Heart left ventricle (tissue), 16 donors: ENCODE results near the gene TMEM120B. TPM values are rescaled to one million over a fixed set of nuclear protein-coding genes. Genes with fewer than 3 reads are reported as not detected.

Experiments
- ATAC-seq, 4 donors: fragments of 200-7000 bp; cut with Tn5 transposase; one replicate each; pipeline ENCODE4 v1.9.1; 2020 to 2022; ENCODE audit warnings: moderate library complexity in 4 of 4, mild to moderate bottlenecking in 3 of 4, moderate number of reproducible peaks in 1 of 4
- DNase-seq, 5 donors: peaks; one replicate each; pipeline ENCODE4 v3.0.0-alpha.2; 2020
- H3K27ac ChIP-seq, 12 donors: fragments of 200-600 bp; sonication (generic) in 4 of 12; one replicate each; pipeline versions ENCODE4 v1.5.0 to v1.8.0; 2016 to 2022; ENCODE audit warnings: mild to moderate bottlenecking in 2 of 12
- H3K27me3 ChIP-seq, 9 donors: fragments of 200-600 bp; sonication (generic) in 2 of 9; one replicate each; pipeline versions ENCODE4 v1.5.1 to v1.8.0; 2016 to 2022; ENCODE audit warnings: mild to moderate bottlenecking in 3 of 9
- H3K36me3 ChIP-seq, 9 donors: fragments of 200-600 bp; sonication (generic) in 2 of 9; one replicate each; pipeline versions ENCODE4 v1.5.0 to v1.8.0; 2018 to 2022; ENCODE audit warnings: mild to moderate bottlenecking in 2 of 9
- H3K4me1 ChIP-seq, 12 donors: fragments of 200-600 bp; sonication (generic) in 4 of 12; one replicate each; pipeline versions ENCODE4 v1.5.0 to v1.8.0; 2016 to 2022; ENCODE audit warnings: mild to moderate bottlenecking in 3 of 12
- H3K4me3 ChIP-seq, 12 donors: fragments of 200-600 bp; sonication (generic) in 4 of 12; one replicate each; pipeline versions ENCODE4 v1.5.0 to v1.8.0; 2017 to 2022; ENCODE audit warnings: mild to moderate bottlenecking in 9 of 12, moderate library complexity in 4 of 12
- H3K9me3 ChIP-seq, 12 donors: fragments of 200-600 bp; sonication (generic) in 4 of 12; one replicate each; pipeline versions ENCODE4 v1.5.0 to v1.8.0; 2016 to 2022; ENCODE audit warnings: mild to moderate bottlenecking in 1 of 12
- POLR2A ChIP-seq, 2 donors: fragments of 450-650 bp; IDR thresholded peaks; one replicate each; pipeline ENCODE4 v1.6.1; 2017; ENCODE audit warnings: antibody characterized with exemption in 2 of 2, mild to moderate bottlenecking in 2 of 2, moderate library complexity in 2 of 2
- WGBS, 4 donors: extraction: QIAGEN DNeasy Blood & Tissue Kit in 2 of 4; methylation state at CpG; one replicate each; pipeline versions ENCODE4 v1.1.5 to v1.1.7; 2013 to 2018; 5-methylcytosine and 5-hydroxymethylcytosine counted together
- intact Hi-C, 10 donors: fragments of 100-400 bp; cut with DNase I; formaldehyde crosslinking; loops; one replicate each; pipeline versions ENCODE4 v1.11.1 to v1.14.2; 2022
- polyA plus RNA-seq, 2 donors: library from polyadenylated mRNA; stranded (reverse); fragments of 200-250 nt; gene quantifications; one replicate each; pipeline ENCODE4 v1.2.3, GENCODE V29; 2013
- total RNA-seq, 9 donors: library from RNA; depleted of rRNA in 2 of 9; stranded (reverse); fragments of >200 nt in 2 of 9; fragmentation: NEBNext Ultra II Directional in 3 of 9; extraction: Animal tissue kit (Norgen Biotek cat#: 25700) in 3 of 9; gene quantifications; one replicate each; pipeline versions ENCODE4 v1.1.0 to v1.2.4, GENCODE V29; 2016 to 2023
- TF ChIP-seq, protein P1 (sequence below), 12 donors: fragments of 200-600 bp; sonication (generic) in 4 of 12; IDR thresholded peaks; one replicate each; pipeline versions ENCODE4 v1.5.0 to v1.8.0; 2018 to 2022; ENCODE audit warnings: antibody characterized with exemption in 12 of 12, mild to moderate bottlenecking in 5 of 12
- donor health status: ischemic (EF 13 %, LVEDD 7.1; RV severe dilation, severe dysfunction).
- donor health status: healthy with polysubstance abuse.
- donor health status: DM: no; HTN: yes; CAD: no.
- donor health status: DM: no; HTN: no; CAD: no.
- donor health status: ischemic (EF 25% LVEDD 6.9; RV normal size, moderate dysfunction).
- donor health status: ischemic (EF 25% LVEDD 5.7; RV mildly dilated, moderate dysfunction).
- donor health status: healthy.
- donor health status: DM: yes; HTN: yes; CAD: no.
- donor health status: ischemic (EF 35%, LVEDD 5.7; RV mildly dilated, moderate dysfunction).
- donor health status: nonischemic (EF 11% LVEDD 7.7; RV severe dilation, severe dysfunction).
- donor health status: DM: yes; HTN: yes; CAD: no.
- donor health status: PGD.
- donor health status: ischemic (EF 29% LVEDD 5.4; RV normal size, mild dysfunction).
- donor health status: nonischemic (EF 23%, LVEDD 6.1; RV moderate dilation, normal function).

TMEM120B gene
- total and polyA plus RNA-seq, 11 donors: 5.8 to 13.2 (median 7.6) TPM

- Histone ChIP-seq H3K27me3 (no peaks in the 10 kb centered on the region), H3K4me1 (peaks cover 5 to 73% (median 55%) of the 10 kb centered on the region in 12 donors), H3K27ac (no peak overlapping the region), H3K36me3 (peaks cover 0 to 59% (median 43%) of the 10 kb centered on the region in 9 donors), H3K4me3 (no peak overlapping the region), H3K9me3 (no peaks in the 10 kb centered on the region)
- intact Hi-C loops: loop anchor here in 7 of 10 donors (2.0 to 5.0 kb wide), 4 partner anchors 13 to 112 kb away; partner anchors contain the start of gene PSMD9 (in 2 of the 7)
- 90 to 94% (median 92%) methylated on average over 20 to 27 of the region's 27 CpGs for WGBS, 4 donors
- ATAC-seq (no peak), DNase-seq (peak in 1 of 5 donors; percentile 18)
- no peak for TF ChIP-seq POLR2A (IDR thresholded peaks at IDR 0.05)
- TF ChIP-seq, protein P1, sequence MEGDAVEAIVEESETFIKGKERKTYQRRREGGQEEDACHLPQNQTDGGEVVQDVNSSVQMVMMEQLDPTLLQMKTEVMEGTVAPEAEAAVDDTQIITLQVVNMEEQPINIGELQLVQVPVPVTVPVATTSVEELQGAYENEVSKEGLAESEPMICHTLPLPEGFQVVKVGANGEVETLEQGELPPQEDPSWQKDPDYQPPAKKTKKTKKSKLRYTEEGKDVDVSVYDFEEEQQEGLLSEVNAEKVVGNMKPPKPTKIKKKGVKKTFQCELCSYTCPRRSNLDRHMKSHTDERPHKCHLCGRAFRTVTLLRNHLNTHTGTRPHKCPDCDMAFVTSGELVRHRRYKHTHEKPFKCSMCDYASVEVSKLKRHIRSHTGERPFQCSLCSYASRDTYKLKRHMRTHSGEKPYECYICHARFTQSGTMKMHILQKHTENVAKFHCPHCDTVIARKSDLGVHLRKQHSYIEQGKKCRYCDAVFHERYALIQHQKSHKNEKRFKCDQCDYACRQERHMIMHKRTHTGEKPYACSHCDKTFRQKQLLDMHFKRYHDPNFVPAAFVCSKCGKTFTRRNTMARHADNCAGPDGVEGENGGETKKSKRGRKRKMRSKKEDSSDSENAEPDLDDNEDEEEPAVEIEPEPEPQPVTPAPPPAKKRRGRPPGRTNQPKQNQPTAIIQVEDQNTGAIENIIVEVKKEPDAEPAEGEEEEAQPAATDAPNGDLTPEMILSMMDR (IDR thresholded peaks at IDR 0.05): no peak
These were observed 97.2 kb downstream of the TMEM120B start for GRCh38 chr12:121809712-121810116.

GRCh38 chr12:121810234-121810817 is 97.8 kb downstream of the TMEM120B start:
- intact Hi-C loops: loop anchor here in 7 of 10 donors (2.0 to 5.0 kb wide), 4 partner anchors 14 to 113 kb away; partner anchors contain the start of gene PSMD9 (in 2 of the 7)
- peak in 1 of 5 donors; percentile 17 for DNase-seq
- peaks cover 0 to 65% (median 49%) of the 10 kb centered on the region in 9 donors for H3K36me3 ChIP-seq

DNA sequence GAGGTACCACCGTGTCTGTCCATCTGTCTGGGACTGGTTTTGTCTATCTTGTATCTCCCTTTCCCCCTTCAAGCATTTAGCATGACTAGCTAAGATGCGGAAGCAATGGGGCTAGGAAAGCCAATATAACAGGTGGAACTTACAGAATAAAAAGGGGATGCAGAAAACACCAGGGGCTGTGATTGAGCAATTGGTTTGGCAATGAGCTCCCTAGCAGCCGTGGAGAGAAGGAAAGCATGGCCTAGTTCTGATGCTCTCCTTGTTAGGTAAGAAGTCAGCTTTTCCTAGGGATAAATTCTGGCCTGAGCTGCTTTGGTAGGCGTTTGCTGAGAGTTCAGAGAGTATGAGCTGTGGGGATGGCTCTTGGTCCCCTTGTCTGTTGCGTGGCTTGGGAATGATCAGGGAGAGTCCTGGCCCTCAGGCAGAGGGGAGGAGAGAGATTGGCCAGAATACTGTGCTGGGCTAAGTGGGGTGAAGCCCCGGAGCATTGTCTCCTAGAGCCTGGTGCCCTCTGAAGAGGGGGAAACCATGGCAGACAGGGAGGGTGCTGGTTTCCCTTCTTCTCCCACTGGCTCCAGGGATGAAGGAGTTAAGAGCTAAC is 98.4 kb downstream of the TMEM120B start:
- 56 to 66% (median 58%) methylated on average over 6 of the region's 6 CpGs for WGBS, 4 donors
- peaks cover 3 to 61% (median 49%) of the 10 kb centered on the region in 12 donors for H3K4me1 ChIP-seq
- peaks cover 0 to 71% (median 53%) of the 10 kb centered on the region in 9 donors for H3K36me3 ChIP-seq
- H3K9me3 ChIP-seq: no peaks in the 10 kb centered on the region
- ATAC-seq (no peak), DNase-seq (no peak)
- intact Hi-C loops: loop anchor here in 7 of 10 donors (1.0 to 5.0 kb wide), 5 partner anchors 14 to 114 kb away; partner anchors contain the start of gene PSMD9 (in 2 of the 7)
- TF ChIP-seq, protein P1 (IDR thresholded peaks at IDR 0.05): no peak
- TF ChIP-seq POLR2A (IDR thresholded peaks at IDR 0.05): no peak
- H3K4me3 ChIP-seq: peak overlapping the region in 10 of 12 donors; percentile 2 to 76 (median 58)
- H3K27ac ChIP-seq: peak overlapping the region in 7 of 12 donors; percentile 54 to 82 (median 73)
- no peaks in the 10 kb centered on the region for H3K27me3 ChIP-seq

More at GRCh38 chr12:121810234-121810817, 97.8 kb downstream of the TMEM120B start:
- Histone ChIP-seq H3K27me3 (no peaks in the 10 kb centered on the region), H3K9me3 (no peaks in the 10 kb centered on the region), H3K4me1 (peaks cover 5 to 67% (median 54%) of the 10 kb centered on the region in 12 donors), H3K4me3 (no peak overlapping the region), H3K27ac (peak overlapping the region in 2 of 12 donors; percentile 73 to 82)
- ATAC-seq: no peak
- WGBS, 4 donors: 48 to 72% (median 61%) methylated on average over 12 to 33 of the region's 33 CpGs
- TF ChIP-seq, protein P1 (IDR thresholded peaks at IDR 0.05): no peak
- TF ChIP-seq POLR2A (IDR thresholded peaks at IDR 0.05): no peak
